ENCODE results near the gene SWT1. TPM values are rescaled to one million over a fixed set of nuclear protein-coding genes. Genes with fewer than 3 reads are reported as not detected.
"Not testable (repeated sequence)": the region's sequence is repeated elsewhere in the genome, so short reads cannot be mapped to it uniquely, and the experiment has no call there.

SWT1 gene
- total RNA-seq, 3 donors from 2014 or later, result 5.4 to 7.7 (median 5.7) TPM

DNA sequence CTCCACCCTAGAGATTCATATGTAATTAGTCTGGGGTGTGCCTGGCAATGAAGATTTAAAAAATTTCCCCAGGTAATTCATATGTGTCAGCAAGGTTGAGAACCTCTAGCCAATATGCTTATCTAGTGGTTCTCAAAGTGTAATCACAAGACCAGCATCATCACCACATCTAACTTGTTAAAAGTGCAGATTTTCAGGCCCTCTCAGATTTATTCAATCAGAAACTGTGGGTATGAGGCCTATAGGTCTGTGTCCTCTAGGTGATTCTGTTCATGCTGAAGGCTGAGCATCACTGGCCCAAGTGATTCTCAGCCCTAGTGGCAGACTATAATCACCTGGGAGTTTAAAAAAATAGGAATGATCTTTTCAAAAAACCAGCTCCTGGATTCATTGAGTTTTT lies 75.9 kb downstream of the SWT1 start:
- DNase-seq, result no peak
- Histone ChIP-seq H3K36me3 (ENCODE audit: low read depth) (no peaks in the 10 kb centered on the region), H3K4me1 (ENCODE audit: low read depth) (no peaks in the 10 kb centered on the region), H3K4me3 (no peak overlapping the region), H3K9me3 (peaks cover 4% of the 10 kb centered on the region)
- no peak for ATAC-seq
- TF ChIP-seq, protein P1, sequence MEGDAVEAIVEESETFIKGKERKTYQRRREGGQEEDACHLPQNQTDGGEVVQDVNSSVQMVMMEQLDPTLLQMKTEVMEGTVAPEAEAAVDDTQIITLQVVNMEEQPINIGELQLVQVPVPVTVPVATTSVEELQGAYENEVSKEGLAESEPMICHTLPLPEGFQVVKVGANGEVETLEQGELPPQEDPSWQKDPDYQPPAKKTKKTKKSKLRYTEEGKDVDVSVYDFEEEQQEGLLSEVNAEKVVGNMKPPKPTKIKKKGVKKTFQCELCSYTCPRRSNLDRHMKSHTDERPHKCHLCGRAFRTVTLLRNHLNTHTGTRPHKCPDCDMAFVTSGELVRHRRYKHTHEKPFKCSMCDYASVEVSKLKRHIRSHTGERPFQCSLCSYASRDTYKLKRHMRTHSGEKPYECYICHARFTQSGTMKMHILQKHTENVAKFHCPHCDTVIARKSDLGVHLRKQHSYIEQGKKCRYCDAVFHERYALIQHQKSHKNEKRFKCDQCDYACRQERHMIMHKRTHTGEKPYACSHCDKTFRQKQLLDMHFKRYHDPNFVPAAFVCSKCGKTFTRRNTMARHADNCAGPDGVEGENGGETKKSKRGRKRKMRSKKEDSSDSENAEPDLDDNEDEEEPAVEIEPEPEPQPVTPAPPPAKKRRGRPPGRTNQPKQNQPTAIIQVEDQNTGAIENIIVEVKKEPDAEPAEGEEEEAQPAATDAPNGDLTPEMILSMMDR (IDR thresholded peaks at IDR 0.05), result no peak
- intact Hi-C loops (cut with DNase I, micrococcal nuclease), result no loop called here

DNA sequence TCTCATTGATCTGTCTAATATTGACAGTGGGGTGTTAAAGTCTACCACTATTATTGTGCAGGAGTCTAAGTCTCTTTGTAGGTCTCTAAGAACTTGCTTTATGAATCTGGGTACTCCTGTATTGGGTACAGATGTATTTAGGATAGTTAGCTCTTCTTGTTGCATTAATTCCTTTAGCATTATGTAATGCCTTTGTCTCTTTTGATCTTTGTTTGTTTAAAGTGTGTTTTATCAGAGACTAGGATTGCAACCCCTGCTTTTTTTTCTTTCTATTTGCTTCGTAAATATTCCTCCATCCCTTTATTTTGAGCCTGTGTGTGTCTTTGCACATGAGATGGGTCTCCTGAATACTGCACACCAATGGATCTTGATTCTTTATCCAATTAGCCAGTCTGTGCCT lies 77.2 kb downstream of the SWT1 start:
- H3K4me1 ChIP-seq (ENCODE audit: low read depth); DNase-seq; H3K36me3 ChIP-seq (ENCODE audit: low read depth); ATAC-seq; intact Hi-C loops (cut with DNase I, micrococcal nuclease); H3K9me3 ChIP-seq; H3K4me3 ChIP-seq: not testable (repeated sequence)

DNA sequence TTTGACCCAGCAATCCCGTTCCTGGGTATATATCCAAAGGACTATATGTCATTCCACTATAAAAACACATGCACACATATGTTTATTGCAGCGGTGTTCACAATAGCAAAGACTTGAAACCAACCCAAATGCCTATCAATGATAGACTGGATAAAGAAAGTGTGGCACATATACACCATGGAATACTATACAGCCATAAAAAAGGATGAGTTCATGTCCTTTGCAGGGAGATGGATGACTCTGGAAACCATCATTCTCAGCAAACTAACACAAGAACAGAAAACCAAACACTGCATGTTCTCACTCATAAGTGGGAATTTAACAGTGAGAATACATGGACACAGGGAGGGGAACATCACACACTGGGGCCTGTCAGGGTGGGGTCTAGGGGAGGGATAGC lies 80.2 kb downstream of the SWT1 start:
- H3K4me1 ChIP-seq (ENCODE audit: low read depth); H3K36me3 ChIP-seq (ENCODE audit: low read depth); DNase-seq; ATAC-seq; H3K9me3 ChIP-seq; intact Hi-C loops (cut with DNase I, micrococcal nuclease); H3K4me3 ChIP-seq: not testable (repeated sequence)

DNA sequence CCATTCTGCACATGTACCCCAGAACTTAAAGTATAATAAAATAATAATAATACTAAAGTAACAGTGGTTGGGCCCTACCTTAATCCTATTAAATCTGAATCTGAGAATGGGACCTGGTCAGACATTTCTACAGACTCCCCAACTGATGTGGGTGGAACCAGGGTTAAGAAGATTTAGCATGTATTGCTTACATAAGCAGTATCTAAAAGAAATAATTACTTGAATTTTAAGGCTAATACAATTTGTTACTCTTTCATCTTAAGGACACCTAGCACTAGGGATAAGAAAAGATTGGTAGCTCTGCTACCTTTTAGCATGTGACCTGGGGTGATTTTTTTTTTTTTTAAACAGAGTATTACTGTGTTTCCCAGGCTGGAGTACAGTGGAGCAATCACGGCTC lies 80.7 kb downstream of the SWT1 start:
- DNase-seq, result no peak
- Histone ChIP-seq H3K4me1 (ENCODE audit: low read depth) (no peaks in the 10 kb centered on the region), H3K9me3 (peaks cover 4% of the 10 kb centered on the region), H3K4me3 (no peak overlapping the region), H3K36me3 (ENCODE audit: low read depth) (no peaks in the 10 kb centered on the region)
- intact Hi-C loops (cut with DNase I, micrococcal nuclease), result no loop called here
- TF ChIP-seq, protein P1 (IDR thresholded peaks at IDR 0.05), result no peak
- ATAC-seq, result no peak

DNA sequence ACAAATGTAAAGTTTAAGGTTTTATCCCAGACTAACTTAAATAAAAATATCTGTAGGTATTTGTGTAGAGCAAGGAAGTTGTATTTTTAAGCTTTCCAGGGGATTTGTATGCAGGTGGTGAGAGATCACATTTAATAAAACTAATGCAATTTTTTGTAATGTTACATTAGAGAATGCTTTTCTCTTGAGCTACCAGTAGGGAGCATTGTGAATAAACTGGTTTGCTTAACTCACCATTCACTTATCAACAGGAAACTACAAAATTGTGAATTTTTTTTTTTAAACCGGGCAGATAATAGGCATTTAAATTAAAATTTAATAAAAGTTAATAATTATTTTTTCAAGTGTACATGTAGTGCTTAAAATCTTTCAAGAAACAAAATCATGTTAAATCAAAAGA lies 81.5 kb downstream of the SWT1 start:
- no peak for ATAC-seq
- H3K9me3 ChIP-seq, result peaks cover 4% of the 10 kb centered on the region
- H3K4me1 ChIP-seq (ENCODE audit: low read depth), result no peaks in the 10 kb centered on the region
- intact Hi-C loops (cut with DNase I, micrococcal nuclease), result no loop called here
- no peak for DNase-seq
- H3K36me3 ChIP-seq (ENCODE audit: low read depth), result no peaks in the 10 kb centered on the region
- H3K4me3 ChIP-seq, result no peak overlapping the region
- TF ChIP-seq, protein P1 (IDR thresholded peaks at IDR 0.05), result no peak

DNA sequence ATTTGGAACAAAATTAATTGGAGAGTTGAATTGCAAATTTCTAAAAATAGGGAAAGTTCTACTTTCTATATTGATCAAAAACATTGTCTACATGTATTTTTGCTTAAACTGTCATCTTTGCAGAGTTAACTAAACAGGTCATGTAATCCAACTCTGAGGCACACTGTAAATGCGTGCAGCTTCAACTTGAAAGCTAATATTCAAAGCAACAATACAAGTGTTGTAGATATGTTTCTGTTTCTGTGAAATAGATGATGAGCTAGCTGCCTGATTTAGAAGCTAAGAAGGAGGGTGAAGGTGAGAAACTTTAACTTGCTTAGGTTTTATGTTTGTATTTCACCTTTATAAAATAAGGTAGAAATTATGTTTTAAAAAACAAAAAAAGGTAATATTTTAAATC lies 82.9 kb downstream of the SWT1 start:
- Histone ChIP-seq H3K36me3 (ENCODE audit: low read depth) (no peaks in the 10 kb centered on the region), H3K4me1 (ENCODE audit: low read depth) (no peaks in the 10 kb centered on the region), H3K4me3 (no peak overlapping the region), H3K9me3 (peaks cover 4% of the 10 kb centered on the region)
- TF ChIP-seq, protein P1 (IDR thresholded peaks at IDR 0.05), result no peak
- intact Hi-C loops (cut with DNase I, micrococcal nuclease), result no loop called here
- no peak for ATAC-seq
- DNase-seq, result no peak

DNA sequence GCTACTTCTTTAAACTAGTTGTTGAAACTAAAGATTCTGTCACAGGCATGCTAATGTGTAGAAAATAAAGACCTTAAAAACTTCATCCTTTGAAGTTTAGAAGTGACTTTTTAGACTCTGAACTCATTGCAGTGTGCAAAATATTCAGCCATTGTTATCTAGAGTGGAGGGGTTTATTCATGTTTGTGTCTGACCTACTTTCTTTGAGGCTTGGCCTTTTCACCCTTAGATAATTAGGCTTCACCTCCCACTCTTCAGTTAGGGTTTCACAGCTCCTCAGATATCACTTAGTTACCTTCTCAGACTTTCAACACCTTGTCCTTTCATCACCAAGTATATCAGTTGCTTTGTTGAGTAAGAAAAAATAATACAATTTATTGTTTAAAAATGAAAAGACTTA lies 84.2 kb downstream of the SWT1 start:
- Histone ChIP-seq H3K4me3 (no peak overlapping the region), H3K4me1 (ENCODE audit: low read depth) (no peaks in the 10 kb centered on the region)
- intact Hi-C loops (cut with DNase I, micrococcal nuclease), result no loop called here

More for the DNA sequence above, 84.2 kb downstream of the SWT1 start:
- TF ChIP-seq, protein P1 (IDR thresholded peaks at IDR 0.05), result no peak
- H3K9me3 ChIP-seq, result peaks cover 4% of the 10 kb centered on the region
- no peaks in the 10 kb centered on the region for H3K36me3 ChIP-seq (ENCODE audit: low read depth)
- DNase-seq (no peak), ATAC-seq (no peak)
